ENCODE data around the gene TSR3.

Gene TSR3

GRCh38 chr16:1350691-1351090, 987 bp downstream of the TSR3 start:
- no peak for DNase-seq

GRCh38 chr16:1349951-1350350, 1.7 kb downstream of the TSR3 start:
- no peak for DNase-seq

GRCh38 chr16:1349351-1349750, 2.3 kb downstream of the TSR3 start:
- no peak for DNase-seq

GRCh38 chr16:1348926-1349325, 2.8 kb downstream of the TSR3 start:
- no peak for DNase-seq

GRCh38 chr16:1348441-1348840, 3.2 kb downstream of the TSR3 start:
- no peak for DNase-seq

- DNase-seq = no peak
Measured at GRCh38 chr16:1347962-1348361, 3.7 kb downstream of the TSR3 start.

GRCh38 chr16:1347286-1347855, 4.3 kb downstream of the TSR3 start:
- DNase-seq = no peak

GRCh38 chr16:1346422-1347285, 5.0 kb downstream of the TSR3 start:
- no peak for DNase-seq

GRCh38 chr16:1345651-1346421, 5.8 kb downstream of the TSR3 start:
- DNase-seq = no peak

GRCh38 chr16:1345087-1345486, 6.6 kb downstream of the TSR3 start:
- DNase-seq = no peak

- no peak for DNase-seq
Measured at GRCh38 chr16:1344499-1344898, 7.2 kb downstream of the TSR3 start.

GRCh38 chr16:1343428-1344242, 8.0 kb downstream of the TSR3 start:
- DNase-seq = no peak

GRCh38 chr16:1342526-1343427, 8.9 kb downstream of the TSR3 start:
- peak; percentile 87 for DNase-seq

- no peak for DNase-seq
Measured at GRCh38 chr16:1341495-1342420, 9.9 kb downstream of the TSR3 start.

- DNase-seq = no peak
Measured at GRCh38 chr16:1340730-1341494, 10.8 kb downstream of the TSR3 start.

- no peak for DNase-seq
Measured at GRCh38 chr16:1338855-1339675, 12.6 kb downstream of the TSR3 start.

GRCh38 chr16:1338119-1338730, 13.5 kb downstream of the TSR3 start:
- DNase-seq = no peak

- DNase-seq = no peak
Measured at GRCh38 chr16:1337486-1337885, 14.2 kb downstream of the TSR3 start.

GRCh38 chr16:1336619-1337018, 15.1 kb downstream of the TSR3 start:
- no peak for DNase-seq

Measured in NCI-H226 (cell line).